Tibial artery (tissue), 4 donors: ENCODE results near the gene RNF186.
A peak's percentile ranks its signal among the peaks of the same experiment; 100 is the strongest.
"Not testable (repeated sequence)": the region's sequence is repeated elsewhere in the genome, so short reads cannot be mapped to it uniquely, and the experiment has no call there.

Experiments
- DNase-seq, 2 donors: peaks; one replicate each; pipeline ENCODE4 v3.0.0-alpha.2; 2019
- H3K27ac ChIP-seq, 2 donors: fragments of 200-600 bp; sonication (generic) in 1 of 2; 1 replicate in 1 of 2; 2 replicates in 1 of 2; pipeline ENCODE4 v1.5.1; 2018 to 2019; ENCODE audit warnings: mild to moderate bottlenecking in 1 of 2
- H3K27me3 ChIP-seq, 2 donors: fragments of 200-600 bp; sonication (generic) in 1 of 2; one replicate each; pipeline versions ENCODE4 v1.5.1 to v1.6.0; 2016 to 2019
- H3K36me3 ChIP-seq, 3 donors: fragments of 200-600 bp; sonication (generic) in 2 of 3; one replicate each; pipeline ENCODE4 v1.5.1; 2016 to 2019; ENCODE audit warnings: mild to moderate bottlenecking in 2 of 3
- H3K4me1 ChIP-seq, 4 donors: fragments of 200-600 bp; sonication (generic) in 2 of 4; 1 replicate in 3 of 4; 2 replicates in 1 of 4; pipeline ENCODE4 v1.5.1; 2016 to 2019
- H3K4me3 ChIP-seq, 2 donors: fragments of 200-600 bp; sonication (generic) in 1 of 2; 1 replicate in 1 of 2; 2 replicates in 1 of 2; pipeline ENCODE4 v1.5.1; 2018 to 2019; ENCODE audit warnings: mild to moderate bottlenecking in 2 of 2
- H3K9me3 ChIP-seq, 3 donors: fragments of 200-600 bp; sonication (generic) in 1 of 3; one replicate each; pipeline ENCODE4 v1.5.1; 2016 to 2019
- intact Hi-C: fragments of 100-400 bp; cut with DNase I; formaldehyde crosslinking; loops from one replicate; pipeline ENCODE4 v1.15.0; 2023; ENCODE audit warnings: low total_unique reads
- TF ChIP-seq, protein P1 (sequence below), 2 experiments: fragments of 200-600 bp in 1 of 2; fragments of 450-650 bp in 1 of 2; IDR thresholded peaks; one replicate each; pipeline ENCODE4 v1.5.1; 2017 to 2019; ENCODE audit warnings: antibody characterized with exemption in 2 of 2, mild to moderate bottlenecking in 1 of 2, moderate library complexity in 1 of 2

RNF186 gene

DNA sequence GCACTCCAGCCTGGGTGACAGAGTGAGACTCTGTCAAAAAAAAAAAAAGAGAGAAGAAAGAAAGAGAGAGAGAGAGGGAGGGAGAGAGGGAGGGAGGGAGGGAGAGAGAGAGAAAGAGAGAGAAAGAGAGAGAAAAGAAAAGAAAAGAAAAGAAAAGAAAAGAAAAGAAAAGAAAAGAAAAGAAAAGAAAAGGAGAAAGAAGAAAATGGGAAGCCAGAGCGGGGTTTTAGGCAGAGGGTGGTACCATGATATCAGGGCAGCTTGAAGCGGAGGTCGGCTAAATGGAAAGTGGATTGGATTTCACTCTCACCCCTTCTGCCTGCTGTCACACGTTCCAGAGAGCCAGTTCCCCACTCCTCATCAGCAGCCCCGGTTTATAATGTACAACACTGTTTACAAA lies 17.3 kb downstream of the RNF186 start:
- peak overlapping the region; percentile 88 to 90 for H3K27ac ChIP-seq

DNA sequence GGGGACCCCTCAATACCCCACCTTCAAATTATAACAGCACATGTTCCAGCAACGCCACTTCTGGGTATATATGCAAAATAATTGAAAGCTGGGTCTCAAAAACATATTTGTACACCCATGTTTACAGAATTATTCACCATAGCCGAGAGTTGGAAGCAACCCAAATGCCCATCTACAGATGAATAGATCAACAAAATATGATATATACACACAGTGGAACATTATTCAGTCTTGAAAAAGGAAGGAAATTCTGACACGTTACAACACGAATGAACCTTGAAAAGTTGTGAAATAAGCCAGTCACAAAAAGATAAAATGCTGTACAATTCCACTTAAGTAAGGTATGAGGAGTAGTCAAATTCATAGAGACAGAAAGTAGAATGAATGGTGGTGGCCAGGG lies 20.5 kb downstream of the RNF186 start:
- Histone ChIP-seq H3K4me3 (no peak overlapping the region), H3K4me1 (peaks cover 0 to 25% (median 13%) of the 10 kb centered on the region in 4 donors), H3K9me3 (no peaks in the 10 kb centered on the region), H3K27me3 (no peaks in the 10 kb centered on the region), H3K36me3 (peaks cover 0 to 33% (median 7%) of the 10 kb centered on the region in 3 donors), H3K27ac (no peak overlapping the region)
- TF ChIP-seq, protein P1, sequence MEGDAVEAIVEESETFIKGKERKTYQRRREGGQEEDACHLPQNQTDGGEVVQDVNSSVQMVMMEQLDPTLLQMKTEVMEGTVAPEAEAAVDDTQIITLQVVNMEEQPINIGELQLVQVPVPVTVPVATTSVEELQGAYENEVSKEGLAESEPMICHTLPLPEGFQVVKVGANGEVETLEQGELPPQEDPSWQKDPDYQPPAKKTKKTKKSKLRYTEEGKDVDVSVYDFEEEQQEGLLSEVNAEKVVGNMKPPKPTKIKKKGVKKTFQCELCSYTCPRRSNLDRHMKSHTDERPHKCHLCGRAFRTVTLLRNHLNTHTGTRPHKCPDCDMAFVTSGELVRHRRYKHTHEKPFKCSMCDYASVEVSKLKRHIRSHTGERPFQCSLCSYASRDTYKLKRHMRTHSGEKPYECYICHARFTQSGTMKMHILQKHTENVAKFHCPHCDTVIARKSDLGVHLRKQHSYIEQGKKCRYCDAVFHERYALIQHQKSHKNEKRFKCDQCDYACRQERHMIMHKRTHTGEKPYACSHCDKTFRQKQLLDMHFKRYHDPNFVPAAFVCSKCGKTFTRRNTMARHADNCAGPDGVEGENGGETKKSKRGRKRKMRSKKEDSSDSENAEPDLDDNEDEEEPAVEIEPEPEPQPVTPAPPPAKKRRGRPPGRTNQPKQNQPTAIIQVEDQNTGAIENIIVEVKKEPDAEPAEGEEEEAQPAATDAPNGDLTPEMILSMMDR (IDR thresholded peaks at IDR 0.05): no peak
- intact Hi-C loops: no loop called here
- no peak for DNase-seq

More for the DNA sequence above, 17.3 kb downstream of the RNF186 start:
- peaks cover 0 to 18% (median 5%) of the 10 kb centered on the region in 3 donors for H3K36me3 ChIP-seq
- H3K27me3 ChIP-seq: no peaks in the 10 kb centered on the region
- TF ChIP-seq, protein P1 (IDR thresholded peaks at IDR 0.05): no peak
- H3K4me3 ChIP-seq: no peak overlapping the region
- intact Hi-C loops: no loop called here
- H3K9me3 ChIP-seq: no peaks in the 10 kb centered on the region
- no peak for DNase-seq
- H3K4me1 ChIP-seq: peaks cover 0 to 26% (median 15%) of the 10 kb centered on the region in 4 donors

DNA sequence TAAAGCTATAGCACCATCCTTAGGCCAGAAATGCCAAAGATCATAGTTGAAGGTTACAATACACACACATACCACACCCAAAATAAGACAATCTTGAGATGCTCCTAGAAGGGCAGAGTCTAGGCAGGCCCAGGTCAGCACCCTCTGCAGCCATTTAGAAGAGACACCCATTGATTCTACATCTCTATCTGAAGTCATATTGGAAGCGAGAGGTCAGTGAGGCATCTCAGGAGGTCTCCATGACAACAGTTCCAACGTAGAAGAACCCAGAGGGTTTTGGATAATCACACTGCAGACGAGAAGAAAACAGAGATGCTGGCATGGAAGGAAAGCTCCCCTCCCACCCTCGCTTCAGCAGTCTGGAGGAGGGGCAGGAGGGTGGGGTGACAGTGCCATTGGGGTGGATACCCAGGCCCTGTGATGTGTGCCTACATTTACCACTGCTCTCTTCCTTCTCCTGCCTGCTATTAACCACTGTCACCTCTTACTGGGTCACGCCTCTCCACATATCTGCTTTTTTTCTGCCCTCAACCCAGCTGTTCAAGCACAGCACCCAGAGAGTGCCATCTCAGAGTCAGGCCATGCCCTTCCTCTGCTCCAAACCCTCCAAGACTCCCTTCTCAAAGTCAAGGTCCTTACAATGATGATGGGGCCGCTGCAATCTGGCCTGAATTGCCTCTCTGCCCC lies 21.6 kb downstream of the RNF186 start:
- H3K4me1 ChIP-seq: peaks cover 0 to 16% (median 4%) of the 10 kb centered on the region in 4 donors
- H3K27me3 ChIP-seq: no peaks in the 10 kb centered on the region
- H3K4me3 ChIP-seq: no peak overlapping the region
- TF ChIP-seq, protein P1 (IDR thresholded peaks at IDR 0.05): no peak
- H3K36me3 ChIP-seq: peaks cover 0 to 44% (median 11%) of the 10 kb centered on the region in 3 donors
- no peaks in the 10 kb centered on the region for H3K9me3 ChIP-seq
- intact Hi-C loops: no loop called here
- no peak overlapping the region for H3K27ac ChIP-seq
- DNase-seq: no peak

DNA sequence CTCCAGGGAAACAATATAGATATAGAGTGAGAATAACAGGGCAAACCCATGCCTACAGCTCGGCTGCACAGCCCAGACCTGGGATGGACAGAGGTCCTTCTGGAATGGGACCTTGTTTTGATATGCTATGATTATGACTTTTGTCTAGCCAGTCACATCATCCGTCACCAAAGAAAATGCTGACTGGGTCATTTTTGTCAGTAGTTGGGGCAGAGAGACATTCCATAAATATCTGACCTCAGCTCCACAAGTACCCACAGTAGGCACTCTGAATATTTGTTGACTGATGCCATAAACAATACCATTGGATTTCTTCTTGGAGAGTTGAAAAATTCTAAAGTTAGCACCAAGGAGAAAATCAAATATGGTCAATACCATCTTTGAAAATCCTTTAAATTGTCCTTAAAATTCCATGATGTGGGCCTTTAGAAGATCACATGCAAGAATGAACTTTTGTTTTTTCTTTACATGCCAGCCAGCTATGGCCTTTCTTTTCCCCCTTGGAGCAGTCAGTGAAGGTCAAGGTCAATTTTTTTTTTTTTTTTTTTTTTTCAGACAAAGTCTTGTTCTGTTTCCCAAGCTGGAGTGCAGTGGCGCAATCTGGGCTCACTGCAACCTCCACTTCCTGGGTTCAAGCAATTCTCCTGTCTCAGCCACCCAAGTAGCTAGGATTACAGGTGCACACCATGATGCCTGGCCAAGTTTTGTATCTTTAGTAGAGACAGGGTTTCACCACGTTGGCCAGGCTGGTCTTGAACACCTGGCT lies 22.7 kb downstream of the RNF186 start:
- intact Hi-C loops: no loop called here
- no peaks in the 10 kb centered on the region for H3K27me3 ChIP-seq
- TF ChIP-seq, protein P1 (IDR thresholded peaks at IDR 0.05): no peak
- DNase-seq: no peak
- peaks cover 0 to 44% (median 11%) of the 10 kb centered on the region in 3 donors for H3K36me3 ChIP-seq
- no peak overlapping the region for H3K27ac ChIP-seq
- peaks cover 0 to 11% (median 0%) of the 10 kb centered on the region in 4 donors for H3K4me1 ChIP-seq
- no peaks in the 10 kb centered on the region for H3K9me3 ChIP-seq
- no peak overlapping the region for H3K4me3 ChIP-seq

DNA sequence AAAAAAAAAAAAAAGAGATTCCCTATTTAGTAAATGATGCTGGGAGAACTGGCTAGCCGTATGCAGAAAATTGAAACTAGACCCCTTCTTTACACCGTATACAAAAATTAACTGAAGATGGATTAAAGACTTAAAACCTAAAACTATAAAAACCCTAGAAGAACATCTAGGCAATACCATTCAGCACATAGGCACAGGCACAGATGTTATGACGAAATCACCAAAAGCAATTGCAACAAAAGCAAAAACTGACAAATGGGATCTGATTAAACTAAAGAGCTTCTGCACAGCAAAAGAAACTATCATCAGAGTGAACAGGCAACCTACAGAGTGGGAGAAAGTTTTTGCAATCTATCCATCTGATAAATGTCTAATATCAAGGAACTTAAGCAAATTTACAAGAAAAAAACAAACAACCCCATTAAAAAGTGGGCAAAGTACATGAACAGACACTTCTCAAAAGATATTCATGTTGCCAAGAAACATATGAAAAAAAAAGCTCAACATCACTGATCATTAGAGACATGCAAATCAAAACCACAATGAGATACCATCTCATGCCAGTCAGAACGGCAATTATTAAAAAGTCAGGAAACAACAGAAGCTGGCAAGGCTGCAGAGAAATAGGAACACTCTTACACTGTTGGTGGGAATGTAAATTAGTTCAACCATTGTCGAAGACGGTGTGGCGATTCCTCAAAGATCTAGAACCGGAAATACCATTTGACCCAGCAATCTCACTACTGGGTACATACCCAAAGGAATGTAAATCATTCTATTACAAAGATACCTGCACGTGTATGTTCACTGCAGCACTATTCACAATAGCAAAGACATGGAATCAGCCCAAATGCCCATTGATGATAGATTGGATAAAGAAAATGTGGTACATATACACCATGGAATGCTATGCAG lies 24.8 kb downstream of the RNF186 start:
- intact Hi-C loops: not testable (repeated sequence)

More for the DNA sequence above, 24.8 kb downstream of the RNF186 start:
- not testable (repeated sequence) for H3K27ac ChIP-seq, H3K9me3 ChIP-seq, DNase-seq, H3K4me3 ChIP-seq, H3K27me3 ChIP-seq
- Histone ChIP-seq H3K4me1 (peaks cover 0 to 11% (median 0%) of the 10 kb centered on the region in 4 donors), H3K36me3 (peaks cover 13 to 52% (median 24%) of the 10 kb centered on the region in 3 donors)
